ENCODE measurements around the gene TUBB. TPM values are rescaled to one million over a fixed set of nuclear protein-coding genes. Genes with fewer than 3 reads are reported as not detected.
A peak's percentile ranks its signal among the peaks of the same experiment; 100 is the strongest.

Gene TUBB
- total and polyA plus RNA-seq, 9 of the 15 experiments (the other 6 are each of a cell fraction or from before 2014, with no cell fraction given) = 971 to 2,870 (median 1,478) TPM

- TF ChIP-seq FOXP4 (CRISPR knock-in tag; IDR thresholded peaks at IDR 0.05; ENCODE audit: borderline replicate concordance) (0 out of 2 replicates have a peak, but pooled peaks have one; percentile 27), ZNF584 (CRISPR knock-in tag; IDR thresholded peaks at IDR 0.05; ENCODE audit: low read depth) (no peak), ZNF311 (CRISPR knock-in tag; IDR thresholded peaks at IDR 0.05) (no peak), SIN3A (IDR thresholded peaks at IDR 0.05; ENCODE audit: borderline replicate concordance in 2 of 2, control insufficient read depth in 1 of 2, low read depth in 2 of 2, low read length in 2 of 2) (peak; percentile 19 to 88; a peak in 1 of 4 replicates), PPARD (CRISPR knock-in tag; IDR thresholded peaks at IDR 0.05) (no peak), DPF2 (IDR thresholded peaks at IDR 0.05) (0 out of 2 replicates have a peak, but pooled peaks have one; percentile 8), ZFP36 (IDR thresholded peaks at IDR 0.05; ENCODE audit: low read depth, low read length, partially characterized antibody) (no peak), MEF2D (tag; conservative IDR thresholded peaks at IDR 0.05; ENCODE audit: low read depth) (no peak), POLR3A (IDR thresholded peaks at IDR 0.05; ENCODE audit: borderline replicate concordance, extremely low read depth, insufficient read depth, insufficient read length) (no peak), GTF2F1 (IDR thresholded peaks at IDR 0.05; ENCODE audit: low read depth, low read length) (no peak), TRIM28 (IDR thresholded peaks at IDR 0.05) (no peak), PHF8 (IDR thresholded peaks at IDR 0.05; ENCODE audit: borderline replicate concordance, low read length) (no peak; the same call in 1 of the 2 replicates), MTA2 (IDR thresholded peaks at IDR 0.05; ENCODE audit: low read depth) (no peak), LCOR (CRISPR knock-in tag; IDR thresholded peaks at IDR 0.05) (no peak; the same call in 1 of the 2 replicates), HEY1 (CRISPR knock-in tag; IDR thresholded peaks at IDR 0.05; ENCODE audit: borderline replicate concordance) (no peak), ZNF408 (CRISPR knock-in tag; IDR thresholded peaks at IDR 0.05; ENCODE audit: low read depth) (no peak), PATZ1 (CRISPR knock-in tag; IDR thresholded peaks at IDR 0.05; ENCODE audit: borderline replicate concordance) (no peak), CREB3L1 (IDR thresholded peaks at IDR 0.05; ENCODE audit: borderline replicate concordance, low read depth) (no peak)
- TF ChIP-seq, protein P1, sequence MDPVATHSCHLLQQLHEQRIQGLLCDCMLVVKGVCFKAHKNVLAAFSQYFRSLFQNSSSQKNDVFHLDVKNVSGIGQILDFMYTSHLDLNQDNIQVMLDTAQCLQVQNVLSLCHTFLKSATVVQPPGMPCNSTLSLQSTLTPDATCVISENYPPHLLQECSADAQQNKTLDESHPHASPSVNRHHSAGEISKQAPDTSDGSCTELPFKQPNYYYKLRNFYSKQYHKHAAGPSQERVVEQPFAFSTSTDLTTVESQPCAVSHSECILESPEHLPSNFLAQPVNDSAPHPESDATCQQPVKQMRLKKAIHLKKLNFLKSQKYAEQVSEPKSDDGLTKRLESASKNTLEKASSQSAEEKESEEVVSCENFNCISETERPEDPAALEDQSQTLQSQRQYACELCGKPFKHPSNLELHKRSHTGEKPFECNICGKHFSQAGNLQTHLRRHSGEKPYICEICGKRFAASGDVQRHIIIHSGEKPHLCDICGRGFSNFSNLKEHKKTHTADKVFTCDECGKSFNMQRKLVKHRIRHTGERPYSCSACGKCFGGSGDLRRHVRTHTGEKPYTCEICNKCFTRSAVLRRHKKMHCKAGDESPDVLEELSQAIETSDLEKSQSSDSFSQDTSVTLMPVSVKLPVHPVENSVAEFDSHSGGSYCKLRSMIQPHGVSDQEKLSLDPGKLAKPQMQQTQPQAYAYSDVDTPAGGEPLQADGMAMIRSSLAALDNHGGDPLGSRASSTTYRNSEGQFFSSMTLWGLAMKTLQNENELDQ (CRISPR knock-in tag; IDR thresholded peaks at IDR 0.05; ENCODE audit: borderline replicate concordance) = no peak
Measured at GRCh38 chr6:30720738-30721197, 616 bp downstream of the TUBB start (continued).

Data from K562 (cell line).